ENCODE results near the gene GAL3ST2. TPM values are rescaled to one million over a fixed set of nuclear protein-coding genes. Genes with fewer than 3 reads are reported as not detected.

The GAL3ST2 gene
- total and polyA plus RNA-seq, 4 donors, result 0.33 to 0.79 (median 0.63) TPM

DNA sequence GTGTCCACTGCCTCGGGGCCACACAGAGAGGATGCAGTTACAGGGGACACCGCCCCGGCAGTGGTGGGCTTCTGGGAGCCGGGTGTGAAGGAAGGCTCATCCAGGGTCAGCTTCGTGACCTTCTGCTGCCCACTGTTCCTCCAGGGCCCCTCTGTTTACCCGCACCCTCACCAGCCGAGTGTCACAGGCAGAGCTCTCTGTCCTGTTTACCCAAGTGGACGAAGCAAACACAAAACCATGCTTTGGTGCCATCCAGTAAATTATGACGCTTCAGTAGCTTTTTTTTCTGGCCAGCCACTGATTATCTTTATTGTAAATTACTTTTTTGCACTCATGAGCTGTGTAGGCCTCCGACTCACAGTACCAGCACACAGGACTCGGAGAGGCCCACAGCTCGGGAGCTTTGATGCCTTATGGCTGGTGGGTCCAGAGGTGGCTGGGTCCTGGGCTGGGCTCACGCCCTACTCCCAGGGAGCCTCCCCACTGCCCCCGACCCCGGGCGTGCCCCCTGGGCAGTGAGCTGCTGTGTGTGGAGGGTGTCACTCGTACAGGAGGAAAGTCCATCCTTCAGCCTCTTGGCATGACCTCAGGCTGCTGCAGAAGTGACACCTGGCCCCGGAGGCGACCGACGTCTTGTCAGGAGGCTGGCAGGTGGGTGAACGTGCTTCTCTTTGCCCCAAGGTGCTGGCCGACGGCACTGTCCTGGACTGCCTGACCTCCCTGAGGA lies 32.4 kb upstream of the GAL3ST2 start:
- Histone ChIP-seq H3K4me1 (ENCODE audit: control insufficient read depth, insufficient read depth, low read length) (peaks cover 3% of the 10 kb centered on the region), H3K27ac (ENCODE audit: low read depth, low read length) (no peak overlapping the region), H3K9me3 (ENCODE audit: control insufficient read depth, insufficient read depth, low read length) (no peaks in the 10 kb centered on the region), H3K27me3 (ENCODE audit: control insufficient read depth, insufficient read depth, low read length) (no peaks in the 10 kb centered on the region), H3K36me3 (ENCODE audit: control insufficient read depth, insufficient read depth, low read length) (peaks cover 70% of the 10 kb centered on the region), H3K4me3 (ENCODE audit: low read depth, low read length) (no peak overlapping the region)
- DNase-seq (ENCODE audit: low read depth in 4 of 6, low spot score in 6 of 6), result no peak
- 91% methylated on average over 21 of the region's 24 CpGs for WGBS (ENCODE audit: insufficient coverage)

DNA sequence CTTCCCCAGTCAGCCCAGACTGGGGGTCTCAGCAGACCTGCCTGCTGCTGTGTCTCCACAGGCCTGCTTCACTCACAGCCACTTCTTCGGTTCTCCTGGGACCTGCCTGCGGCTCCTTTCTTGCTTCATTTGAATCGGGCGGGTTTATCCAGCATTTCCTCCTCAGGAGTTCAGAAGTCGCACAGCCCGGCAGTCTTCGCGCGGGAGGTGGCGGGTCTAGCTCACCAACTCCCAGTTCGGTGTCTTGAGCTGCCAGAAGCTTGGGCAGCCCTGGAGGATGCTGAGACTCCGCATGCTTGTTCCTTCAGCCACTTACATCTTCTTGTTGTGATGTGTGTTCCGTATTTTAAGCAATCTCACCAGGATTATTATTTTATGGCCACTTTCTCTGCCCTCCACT lies 31.3 kb upstream of the GAL3ST2 start:
- H3K27me3 ChIP-seq (ENCODE audit: control insufficient read depth, insufficient read depth, low read length), result no peaks in the 10 kb centered on the region
- DNase-seq (ENCODE audit: low read depth in 4 of 6, low spot score in 6 of 6), result no peak
- 80% methylated on average over 13 of the region's 13 CpGs for WGBS (ENCODE audit: insufficient coverage)
- peaks cover 3% of the 10 kb centered on the region for H3K4me1 ChIP-seq (ENCODE audit: control insufficient read depth, insufficient read depth, low read length)
- no peaks in the 10 kb centered on the region for H3K9me3 ChIP-seq (ENCODE audit: control insufficient read depth, insufficient read depth, low read length)
- H3K36me3 ChIP-seq (ENCODE audit: control insufficient read depth, insufficient read depth, low read length), result peaks cover 76% of the 10 kb centered on the region
- H3K4me3 ChIP-seq (ENCODE audit: low read depth, low read length), result no peak overlapping the region
- no peak overlapping the region for H3K27ac ChIP-seq (ENCODE audit: low read depth, low read length)

DNA sequence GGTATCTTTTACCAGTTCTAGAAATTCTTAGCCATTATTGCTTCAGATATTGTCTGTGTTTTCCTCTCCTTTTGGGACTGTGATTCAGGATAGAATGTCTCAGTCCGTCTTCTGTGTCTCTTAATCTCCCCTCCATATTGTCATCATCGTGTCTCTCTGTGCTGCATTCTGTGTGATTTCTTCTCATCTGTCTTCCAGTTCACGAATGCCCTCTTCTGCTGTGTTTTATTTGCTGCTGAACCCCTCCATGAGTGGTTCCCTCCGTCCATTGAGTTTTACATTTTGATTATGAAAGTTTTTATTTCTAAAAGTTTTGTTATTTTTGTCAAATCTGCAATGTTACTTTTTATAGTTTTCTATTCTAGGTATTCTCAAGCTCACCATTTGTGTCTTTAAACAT lies 30.5 kb upstream of the GAL3ST2 start:
- no peaks in the 10 kb centered on the region for H3K9me3 ChIP-seq (ENCODE audit: control insufficient read depth, insufficient read depth, low read length)
- H3K27ac ChIP-seq (ENCODE audit: low read depth, low read length), result no peak overlapping the region
- peaks cover 3% of the 10 kb centered on the region for H3K4me1 ChIP-seq (ENCODE audit: control insufficient read depth, insufficient read depth, low read length)
- H3K4me3 ChIP-seq (ENCODE audit: low read depth, low read length), result no peak overlapping the region
- no peak for DNase-seq (ENCODE audit: low read depth in 4 of 6, low spot score in 6 of 6)
- 100% methylated on average over 3 of the region's 4 CpGs for WGBS (ENCODE audit: insufficient coverage)
- H3K36me3 ChIP-seq (ENCODE audit: control insufficient read depth, insufficient read depth, low read length), result peaks cover 78% of the 10 kb centered on the region
- H3K27me3 ChIP-seq (ENCODE audit: control insufficient read depth, insufficient read depth, low read length), result no peaks in the 10 kb centered on the region

DNA sequence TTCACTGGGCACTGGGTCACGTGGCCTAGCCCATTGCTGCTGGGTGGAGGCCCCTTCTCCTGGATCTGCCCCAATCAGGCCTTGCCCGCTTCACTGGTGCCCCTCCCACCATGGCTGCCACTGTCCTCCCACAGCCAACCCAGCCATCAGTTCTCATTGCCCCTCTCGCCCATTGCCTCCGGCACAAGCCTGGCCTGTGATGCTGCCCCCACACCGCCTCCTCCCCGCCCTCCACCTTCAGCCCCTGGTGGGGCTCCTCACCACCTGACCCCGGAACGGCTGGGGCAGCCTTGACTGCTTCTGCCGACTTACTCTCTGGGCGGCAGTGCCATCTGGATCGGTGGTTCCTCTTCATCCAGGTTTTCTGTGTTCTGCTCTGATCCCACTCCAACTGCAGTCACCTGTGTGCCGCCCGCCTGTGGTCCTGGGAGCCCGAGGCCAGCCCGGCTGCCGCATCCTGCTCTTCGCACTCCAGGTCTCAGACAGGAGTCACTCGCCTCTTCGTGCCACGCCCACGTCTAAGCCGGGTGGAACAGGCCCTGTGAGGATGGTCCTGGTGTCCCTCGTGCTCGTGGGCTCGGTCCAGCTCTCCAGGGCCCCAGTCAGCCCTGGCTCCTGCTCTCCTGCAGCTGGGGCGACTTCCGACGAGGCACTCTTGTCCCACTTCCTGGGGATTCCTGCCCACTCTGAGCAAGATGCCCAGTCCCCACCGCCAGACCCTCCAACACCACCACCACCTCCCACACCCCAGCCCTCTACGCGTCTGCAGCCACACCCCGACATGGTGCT lies 28.0 kb upstream of the GAL3ST2 start:
- H3K9me3 ChIP-seq (ENCODE audit: control insufficient read depth, insufficient read depth, low read length), result no peaks in the 10 kb centered on the region
- H3K4me3 ChIP-seq (ENCODE audit: low read depth, low read length), result no peak overlapping the region
- peaks cover 86% of the 10 kb centered on the region for H3K36me3 ChIP-seq (ENCODE audit: control insufficient read depth, insufficient read depth, low read length)
- no peak overlapping the region for H3K27ac ChIP-seq (ENCODE audit: low read depth, low read length)
- H3K27me3 ChIP-seq (ENCODE audit: control insufficient read depth, insufficient read depth, low read length), result no peaks in the 10 kb centered on the region
- 94% methylated on average over 32 of the region's 32 CpGs for WGBS (ENCODE audit: insufficient coverage)
- no peak for DNase-seq (ENCODE audit: low read depth in 4 of 6, low spot score in 6 of 6)
- peaks cover 3% of the 10 kb centered on the region for H3K4me1 ChIP-seq (ENCODE audit: control insufficient read depth, insufficient read depth, low read length)

DNA sequence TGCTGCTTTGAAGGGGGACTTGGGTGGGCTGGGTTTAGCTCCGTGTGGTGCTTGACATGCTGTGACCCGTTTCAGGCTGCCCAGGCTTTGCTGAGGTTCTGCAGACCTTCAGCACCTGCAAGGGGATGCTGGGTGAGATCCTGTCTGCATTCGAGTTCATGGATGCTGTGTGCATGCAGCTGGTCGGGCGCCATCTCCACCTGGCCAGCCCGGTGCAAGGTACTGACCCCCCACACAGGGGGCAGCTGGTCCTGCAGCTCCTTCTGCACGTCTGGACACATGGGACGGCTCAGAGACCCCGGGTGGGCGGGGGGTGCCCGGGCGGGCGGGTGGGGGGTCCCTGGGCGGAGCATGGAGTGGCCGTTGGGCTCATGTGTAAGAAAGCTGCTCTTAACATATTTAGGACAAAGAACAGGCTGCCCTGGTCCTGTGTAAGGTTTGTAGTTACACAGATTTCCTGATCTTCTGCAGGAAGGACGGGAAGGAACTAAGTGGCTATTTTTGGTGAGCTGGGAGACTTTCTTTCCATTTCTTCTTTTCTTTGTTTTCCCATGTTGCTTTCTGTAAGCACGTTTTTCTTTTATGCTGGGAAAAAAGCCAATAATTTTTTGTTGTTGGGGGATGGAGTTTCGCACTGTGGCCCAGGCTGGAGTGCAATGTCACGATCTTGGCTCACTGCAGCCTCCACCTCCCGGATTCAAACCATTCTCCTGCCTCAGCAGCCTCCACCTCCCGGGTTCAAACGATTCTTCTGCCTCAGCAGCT lies 26.4 kb upstream of the GAL3ST2 start:
- H3K27ac ChIP-seq (ENCODE audit: low read depth, low read length), result no peak overlapping the region
- 86% methylated on average over 8 of the region's 22 CpGs for WGBS (ENCODE audit: insufficient coverage)
- DNase-seq (ENCODE audit: low read depth in 4 of 6, low spot score in 6 of 6), result no peak
- H3K9me3 ChIP-seq (ENCODE audit: control insufficient read depth, insufficient read depth, low read length), result no peaks in the 10 kb centered on the region
- H3K4me3 ChIP-seq (ENCODE audit: low read depth, low read length), result no peak overlapping the region
- no peaks in the 10 kb centered on the region for H3K27me3 ChIP-seq (ENCODE audit: control insufficient read depth, insufficient read depth, low read length)
- H3K36me3 ChIP-seq (ENCODE audit: control insufficient read depth, insufficient read depth, low read length), result peaks cover 86% of the 10 kb centered on the region
- H3K4me1 ChIP-seq (ENCODE audit: control insufficient read depth, insufficient read depth, low read length), result no peaks in the 10 kb centered on the region

DNA sequence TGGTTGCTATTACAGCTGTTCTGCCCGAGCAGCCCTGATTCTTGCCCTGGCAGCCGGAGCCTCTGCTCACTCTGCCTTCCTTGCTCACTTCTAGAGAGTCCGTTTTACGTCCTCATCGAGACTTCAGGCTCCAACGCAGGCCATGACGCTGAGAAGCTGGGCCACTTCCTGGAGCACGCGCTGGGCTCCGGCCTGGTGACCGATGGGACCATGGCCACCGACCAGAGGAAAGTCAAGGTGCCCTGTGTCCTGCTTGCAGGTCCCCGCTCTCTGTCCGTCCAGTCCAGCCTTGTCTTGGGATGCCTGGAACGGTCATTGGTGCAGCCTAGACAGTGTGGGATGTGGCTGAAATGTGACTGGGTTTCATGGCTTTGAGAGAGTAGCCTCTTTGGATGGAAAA lies 25.5 kb upstream of the GAL3ST2 start:
- 93% methylated on average over 15 of the region's 15 CpGs for WGBS (ENCODE audit: insufficient coverage)
- Histone ChIP-seq H3K27ac (ENCODE audit: low read depth, low read length) (no peak overlapping the region), H3K27me3 (ENCODE audit: control insufficient read depth, insufficient read depth, low read length) (no peaks in the 10 kb centered on the region), H3K36me3 (ENCODE audit: control insufficient read depth, insufficient read depth, low read length) (peaks cover 89% of the 10 kb centered on the region), H3K4me3 (ENCODE audit: low read depth, low read length) (no peak overlapping the region), H3K9me3 (ENCODE audit: control insufficient read depth, insufficient read depth, low read length) (no peaks in the 10 kb centered on the region), H3K4me1 (ENCODE audit: control insufficient read depth, insufficient read depth, low read length) (no peaks in the 10 kb centered on the region)
- no peak for DNase-seq (ENCODE audit: low read depth in 4 of 6, low spot score in 6 of 6)

DNA sequence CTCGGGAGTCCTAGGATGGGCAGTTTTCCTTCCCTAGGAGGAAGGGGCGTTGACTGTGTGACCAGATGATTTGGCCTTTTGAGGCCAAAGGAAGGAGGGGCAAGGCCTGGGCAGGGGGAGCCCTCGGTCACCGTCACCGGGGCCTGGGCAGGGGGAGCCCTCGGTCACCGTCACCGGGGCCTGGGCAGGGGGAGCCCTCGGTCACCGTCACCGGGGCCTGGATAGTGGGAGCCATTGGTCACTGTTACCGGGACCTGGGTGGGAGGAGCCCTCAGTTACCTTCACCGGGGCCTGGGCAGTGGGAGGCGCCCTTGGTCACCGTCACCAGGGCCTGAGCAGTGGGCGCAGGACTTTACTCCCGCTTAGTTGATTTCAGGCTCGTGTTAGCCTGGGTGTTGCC lies 24.8 kb upstream of the GAL3ST2 start:
- H3K4me1 ChIP-seq (ENCODE audit: control insufficient read depth, insufficient read depth, low read length), result no peaks in the 10 kb centered on the region
- no peaks in the 10 kb centered on the region for H3K9me3 ChIP-seq (ENCODE audit: control insufficient read depth, insufficient read depth, low read length)
- H3K36me3 ChIP-seq (ENCODE audit: control insufficient read depth, insufficient read depth, low read length), result peaks cover 91% of the 10 kb centered on the region
- 96% methylated on average over 18 of the region's 18 CpGs for WGBS (ENCODE audit: insufficient coverage)
- no peak for DNase-seq (ENCODE audit: low read depth in 4 of 6, low spot score in 6 of 6)
- H3K27ac ChIP-seq (ENCODE audit: low read depth, low read length), result no peak overlapping the region
- H3K4me3 ChIP-seq (ENCODE audit: low read depth, low read length), result no peak overlapping the region
- H3K27me3 ChIP-seq (ENCODE audit: control insufficient read depth, insufficient read depth, low read length), result no peaks in the 10 kb centered on the region

DNA sequence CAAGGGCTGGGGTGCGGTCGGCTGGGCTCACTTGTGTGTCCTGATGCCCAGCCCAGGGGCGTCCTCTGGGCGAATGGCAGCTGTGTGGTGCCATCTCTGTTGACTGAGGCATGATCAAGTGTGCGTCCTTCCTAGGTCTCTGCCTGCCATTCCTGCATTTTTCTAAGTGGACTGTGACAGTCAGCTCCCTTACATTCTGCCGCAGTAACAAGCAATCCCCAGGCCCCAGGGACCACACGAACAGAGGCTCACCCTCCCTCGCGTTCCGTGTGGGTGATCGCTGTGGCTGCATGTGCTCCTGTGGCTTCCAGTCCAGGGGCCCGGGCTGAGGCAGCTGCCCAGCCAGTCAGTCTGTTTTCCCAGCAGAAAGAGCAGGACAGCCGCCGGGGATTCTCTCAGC lies 24.4 kb upstream of the GAL3ST2 start:
- DNase-seq (ENCODE audit: low read depth in 4 of 6, low spot score in 6 of 6), result no peak
- no peak overlapping the region for H3K4me3 ChIP-seq (ENCODE audit: low read depth, low read length)
- peaks cover 87% of the 10 kb centered on the region for H3K36me3 ChIP-seq (ENCODE audit: control insufficient read depth, insufficient read depth, low read length)
- WGBS (ENCODE audit: insufficient coverage), result 95% methylated on average over 14 of the region's 14 CpGs
- no peak overlapping the region for H3K27ac ChIP-seq (ENCODE audit: low read depth, low read length)
- H3K4me1 ChIP-seq (ENCODE audit: control insufficient read depth, insufficient read depth, low read length), result no peaks in the 10 kb centered on the region
- no peaks in the 10 kb centered on the region for H3K27me3 ChIP-seq (ENCODE audit: control insufficient read depth, insufficient read depth, low read length)
- no peaks in the 10 kb centered on the region for H3K9me3 ChIP-seq (ENCODE audit: control insufficient read depth, insufficient read depth, low read length)

DNA sequence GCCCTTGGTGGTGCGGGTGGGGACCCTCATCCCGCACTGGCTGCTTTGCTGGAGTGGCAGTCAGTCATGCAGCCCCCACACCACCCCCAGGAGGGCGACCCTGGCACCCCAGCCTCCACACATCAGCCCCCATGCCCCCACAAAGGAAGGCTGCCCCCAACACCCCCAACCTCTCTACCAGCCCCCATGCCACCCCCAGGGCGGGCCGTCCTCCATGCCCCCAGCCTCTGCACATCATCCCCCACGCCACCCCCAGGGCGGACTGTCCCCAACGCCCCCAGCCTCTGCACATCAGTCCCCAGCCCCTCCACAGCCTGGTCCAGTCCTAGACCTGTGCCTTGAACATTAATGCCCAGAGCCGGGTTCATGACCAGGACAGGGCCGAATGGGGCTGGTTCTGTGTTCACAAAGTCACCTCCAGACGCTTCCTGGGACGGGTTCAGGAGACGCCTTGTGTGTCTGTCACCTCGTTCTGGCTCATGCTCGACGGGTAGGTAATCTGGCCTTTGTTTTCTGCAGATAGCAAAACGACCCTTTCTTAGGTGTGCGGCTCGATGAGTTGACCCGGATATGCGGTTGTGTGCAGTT lies 23.8 kb upstream of the GAL3ST2 start:
- Histone ChIP-seq H3K36me3 (ENCODE audit: control insufficient read depth, insufficient read depth, low read length) (peaks cover 83% of the 10 kb centered on the region), H3K9me3 (ENCODE audit: control insufficient read depth, insufficient read depth, low read length) (no peaks in the 10 kb centered on the region), H3K4me3 (ENCODE audit: low read depth, low read length) (no peak overlapping the region), H3K4me1 (ENCODE audit: control insufficient read depth, insufficient read depth, low read length) (no peaks in the 10 kb centered on the region), H3K27me3 (ENCODE audit: control insufficient read depth, insufficient read depth, low read length) (no peaks in the 10 kb centered on the region), H3K27ac (ENCODE audit: low read depth, low read length) (no peak overlapping the region)
- 96% methylated on average over 17 of the region's 21 CpGs for WGBS (ENCODE audit: insufficient coverage)
- DNase-seq (ENCODE audit: low read depth in 4 of 6, low spot score in 6 of 6), result no peak
